Medulla oblongata (tissue), 1 donor: ENCODE results near the gene VAT1L.
"Not testable (repeated sequence)": the region's sequence is repeated elsewhere in the genome, so short reads cannot be mapped to it uniquely, and the experiment has no call there.

Source experiments
- DNase-seq: peaks from one replicate; pipeline ENCODE4 v3.0.0-alpha.2; 2015; ENCODE audit errors: extremely low spot score

Gene VAT1L

GRCh38 chr16:77912617-77913016 is 124.3 kb downstream of the VAT1L start:
- DNase-seq: no peak

GRCh38 chr16:77913738-77914253 is 125.4 kb downstream of the VAT1L start:
- DNase-seq: peak; percentile 48

- no peak for DNase-seq
Observed at GRCh38 chr16:77916111-77916510, 127.7 kb downstream of the VAT1L start.

- DNase-seq: no peak
Observed at GRCh38 chr16:77917971-77918370, 129.6 kb downstream of the VAT1L start.

- DNase-seq: no peak
Observed at GRCh38 chr16:77918809-77919707, 130.7 kb downstream of the VAT1L start.

- no peak for DNase-seq
Observed at GRCh38 chr16:77919761-77920415, 131.5 kb downstream of the VAT1L start.

- DNase-seq: no peak
Observed at GRCh38 chr16:77920984-77921383, 132.6 kb downstream of the VAT1L start.

GRCh38 chr16:77922228-77922754 is 133.9 kb downstream of the VAT1L start:
- no peak for DNase-seq

- no peak for DNase-seq
Observed at GRCh38 chr16:77925531-77925930, 137.2 kb downstream of the VAT1L start.

GRCh38 chr16:77928096-77928495 is 139.7 kb downstream of the VAT1L start:
- no peak for DNase-seq

GRCh38 chr16:77929004-77929403 is 140.6 kb downstream of the VAT1L start:
- no peak for DNase-seq

GRCh38 chr16:77931058-77931457 is 142.7 kb downstream of the VAT1L start:
- no peak for DNase-seq

GRCh38 chr16:77937473-77938149 is 149.2 kb downstream of the VAT1L start:
- no peak for DNase-seq

GRCh38 chr16:77938913-77939312 is 150.5 kb downstream of the VAT1L start:
- DNase-seq: no peak

- DNase-seq: no peak
Observed at GRCh38 chr16:77939968-77940367, 151.6 kb downstream of the VAT1L start.

- DNase-seq: no peak
Observed at GRCh38 chr16:77943801-77944200, 155.4 kb downstream of the VAT1L start.

GRCh38 chr16:77944631-77945030 is 156.3 kb downstream of the VAT1L start:
- DNase-seq: no peak

- DNase-seq: no peak
Observed at GRCh38 chr16:77945126-77945525, 156.8 kb downstream of the VAT1L start.

GRCh38 chr16:77946823-77947222 is 158.5 kb downstream of the VAT1L start:
- DNase-seq: no peak

- not testable (repeated sequence) for DNase-seq
Observed at GRCh38 chr16:77947590-77947989, 159.2 kb downstream of the VAT1L start.

GRCh38 chr16:77948835-77949234 is 160.5 kb downstream of the VAT1L start:
- no peak for DNase-seq

- DNase-seq: no peak
Observed at GRCh38 chr16:77949445-77949844, 161.1 kb downstream of the VAT1L start.
